HepG2 (cell line): ENCODE data around the gene RPS25. TPM values are rescaled to one million over a fixed set of nuclear protein-coding genes. Genes with fewer than 3 reads are reported as not detected.

Source experiments
- DNMT1 ChIP-seq: sonication (generic); formaldehyde crosslinking; IDR thresholded peaks from 2 replicates; pipeline ENCODE4 v1.5.1; 2020; ENCODE audit warnings: mild to moderate bottlenecking, missing genetic modification reagents
- KIAA2018 ChIP-seq: sonication (generic); formaldehyde crosslinking; IDR thresholded peaks from 2 replicates; pipeline ENCODE4 v1.5.0; 2020; ENCODE audit warnings: mild to moderate bottlenecking, missing genetic modification reagents, borderline replicate concordance
- KMT2A ChIP-seq: sonication (generic); formaldehyde crosslinking; IDR thresholded peaks from 2 replicates; pipeline ENCODE4 v1.4.0; 2020; ENCODE audit warnings: missing genetic modification reagents
- MAFF ChIP-seq: IDR thresholded peaks from 2 replicates; pipeline ENCODE4 v1.6.1; 2011; ENCODE audit warnings: low read depth, low read length, improper control_type of control experiment
- POLR2A ChIP-seq, 2 experiments: IDR thresholded peaks; 2 replicates each; pipeline ENCODE4 v1.6.1; 2011; ENCODE audit warnings: low read depth in 2 of 2, low read length in 2 of 2, mild to moderate bottlenecking in 1 of 2, moderate library complexity in 1 of 2; ENCODE audit not compliant: insufficient read depth in 1 of 2
- RAD21 ChIP-seq: fragments of 450-650 bp; formaldehyde crosslinking; IDR thresholded peaks from 2 replicates; pipeline ENCODE4 v1.5.0; 2020; ENCODE audit warnings: mild to moderate bottlenecking
- RFXAP ChIP-seq: sonication (generic); formaldehyde crosslinking; IDR thresholded peaks from 2 replicates; pipeline ENCODE4 v1.4.0; 2020; ENCODE audit warnings: missing genetic modification reagents, borderline replicate concordance
- SMYD3 ChIP-seq: sonication (generic); formaldehyde crosslinking; IDR thresholded peaks from 2 replicates; pipeline ENCODE4 v1.8.1; 2023; ENCODE audit warnings: mild to moderate bottlenecking, missing genetic modification reagents
- TFE3 ChIP-seq: IDR thresholded peaks from 2 replicates; pipeline ENCODE4 v1.6.1; 2016
- YY1 ChIP-seq: IDR thresholded peaks from 2 replicates; pipeline ENCODE4 v1.6.1; 2011; ENCODE audit warnings: low read length, low read depth, moderate library complexity, mild to moderate bottlenecking; ENCODE audit not compliant: insufficient read depth, insufficient replicate concordance
- ZFY ChIP-seq: sonication (generic); formaldehyde crosslinking; IDR thresholded peaks from 2 replicates; pipeline ENCODE4 v1.4.0; 2020; ENCODE audit warnings: missing genetic modification reagents
- ZNF121 ChIP-seq: sonication (generic); formaldehyde crosslinking; IDR thresholded peaks from 2 replicates; pipeline ENCODE4 v1.5.0; 2020; ENCODE audit warnings: mild to moderate bottlenecking, missing genetic modification reagents
- ZNF530 ChIP-seq: sonication (generic); formaldehyde crosslinking; IDR thresholded peaks from 2 replicates; pipeline ENCODE4 v1.5.0; 2020; ENCODE audit warnings: low read depth, mild to moderate bottlenecking, missing genetic modification reagents
- ZNF562 ChIP-seq: sonication (generic); formaldehyde crosslinking; IDR thresholded peaks from 2 replicates; pipeline ENCODE4 v1.8.0; 2022; ENCODE audit warnings: missing genetic modification reagents, borderline replicate concordance
- polyA plus RNA-seq, 8 experiments: library from polyadenylated mRNA; depleted of rRNA in 3 of 8; stranded (reverse) in 7 of 8; unstranded in 1 of 8; fragments of >200 nt; fragmentation: Illumina TruSeq in 4 of 8; extraction: Trizol in 4 of 8; gene quantifications; 2 replicates each; pipeline versions ENCODE4 v1.2.1 to v1.2.3, GENCODE V29; 2011 to 2016; ENCODE audit warnings: low read depth in 4 of 8, missing spikeins in 1 of 8, mixed read lengths in 1 of 8; ENCODE audit not compliant: insufficient read depth in 1 of 8
- total RNA-seq, 5 experiments: library from RNA; depleted of rRNA; stranded (reverse); fragments of >200 nt; fragmentation: Illumina TruSeq; extraction: Trizol; gene quantifications; 2 replicates each; pipeline ENCODE4 v1.2.3, GENCODE V29; 2016; ENCODE audit warnings: low read depth in 1 of 5

The RPS25 gene
- total and polyA plus RNA-seq, 2 of the 13 experiments (the other 11 are each of a cell fraction or from before 2014, with no cell fraction given), result 839 to 1,415 TPM

- TF ChIP-seq TFE3, result no peak
- no peak for TF ChIP-seq ZFY (CRISPR knock-in tag)
- no peak for TF ChIP-seq KIAA2018
- TF ChIP-seq ZNF121, result peak; percentile 61; the same call in 1 of the 2 replicates
- TF ChIP-seq POLR2A (IDR thresholded peaks at IDR 0.05; ENCODE audit: insufficient read depth in 1 of 2, low read depth in 2 of 2, low read length in 2 of 2), result peak in 1 of 2 experiments; percentile 16; a peak in 2 of 4 replicates
- TF ChIP-seq MAFF, result no peak
- no peak for TF ChIP-seq KMT2A (CRISPR knock-in tag)
- no peak for TF ChIP-seq ZNF562 (CRISPR knock-in tag)
- no peak for TF ChIP-seq ZNF530
- TF ChIP-seq RAD21, result 0 out of 2 replicates have a peak, but pooled peaks have one; percentile 31
- no peak for TF ChIP-seq RFXAP (CRISPR knock-in tag)
- TF ChIP-seq DNMT1 (CRISPR knock-in tag), result no peak
- TF ChIP-seq YY1, result peak; percentile 62
- no peak for TF ChIP-seq SMYD3 (CRISPR knock-in tag)
These were observed 3.0 kb downstream of the RPS25 start (continued) for GRCh38 chr11:119015054-119015611.
